SKM-1 (cell line): ENCODE data around the gene MASP1.
A peak's percentile ranks its signal among the peaks of the same experiment; 100 is the strongest.

Experiments
- DNase-seq: peaks from one replicate; lab custom pipeline; 2025; ENCODE audit not compliant: unreplicated experiment; lab: John Stamatoyannopoulos, UW

MASP1 gene

DNA sequence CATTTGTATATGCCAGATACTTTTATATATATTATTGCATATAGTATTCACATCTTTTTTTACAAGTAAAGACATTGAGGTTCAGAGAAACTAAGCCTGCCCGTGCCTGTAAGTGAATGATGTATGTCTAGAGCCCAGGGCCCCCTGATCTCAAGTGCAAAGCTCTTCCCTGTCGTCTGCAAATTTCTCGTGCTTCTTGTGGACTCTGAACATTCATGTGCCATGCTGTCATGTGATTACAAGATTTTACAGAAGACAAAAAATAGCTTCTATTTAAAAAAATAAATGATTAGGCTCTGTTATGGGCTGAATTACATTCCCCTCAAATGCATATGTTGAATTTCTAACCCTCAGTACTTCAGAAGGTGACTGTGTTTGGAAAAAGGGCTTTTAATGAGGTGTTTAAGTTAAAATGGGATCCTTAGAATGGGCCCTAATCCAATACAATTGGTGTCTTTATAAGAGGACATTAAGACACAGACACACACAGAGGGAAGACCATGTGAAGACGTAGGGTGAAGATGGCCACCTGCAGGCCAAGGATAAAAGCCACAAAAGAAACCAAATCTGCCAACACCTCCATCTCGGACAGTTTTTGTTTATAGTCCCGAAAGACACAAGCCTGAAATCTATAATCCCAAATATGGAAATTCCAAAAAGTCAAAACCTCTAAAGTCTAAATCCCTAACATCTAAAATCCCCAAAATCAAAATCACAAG, 3.9 kb upstream of the MASP1 start:
- no peak for DNase-seq

DNA sequence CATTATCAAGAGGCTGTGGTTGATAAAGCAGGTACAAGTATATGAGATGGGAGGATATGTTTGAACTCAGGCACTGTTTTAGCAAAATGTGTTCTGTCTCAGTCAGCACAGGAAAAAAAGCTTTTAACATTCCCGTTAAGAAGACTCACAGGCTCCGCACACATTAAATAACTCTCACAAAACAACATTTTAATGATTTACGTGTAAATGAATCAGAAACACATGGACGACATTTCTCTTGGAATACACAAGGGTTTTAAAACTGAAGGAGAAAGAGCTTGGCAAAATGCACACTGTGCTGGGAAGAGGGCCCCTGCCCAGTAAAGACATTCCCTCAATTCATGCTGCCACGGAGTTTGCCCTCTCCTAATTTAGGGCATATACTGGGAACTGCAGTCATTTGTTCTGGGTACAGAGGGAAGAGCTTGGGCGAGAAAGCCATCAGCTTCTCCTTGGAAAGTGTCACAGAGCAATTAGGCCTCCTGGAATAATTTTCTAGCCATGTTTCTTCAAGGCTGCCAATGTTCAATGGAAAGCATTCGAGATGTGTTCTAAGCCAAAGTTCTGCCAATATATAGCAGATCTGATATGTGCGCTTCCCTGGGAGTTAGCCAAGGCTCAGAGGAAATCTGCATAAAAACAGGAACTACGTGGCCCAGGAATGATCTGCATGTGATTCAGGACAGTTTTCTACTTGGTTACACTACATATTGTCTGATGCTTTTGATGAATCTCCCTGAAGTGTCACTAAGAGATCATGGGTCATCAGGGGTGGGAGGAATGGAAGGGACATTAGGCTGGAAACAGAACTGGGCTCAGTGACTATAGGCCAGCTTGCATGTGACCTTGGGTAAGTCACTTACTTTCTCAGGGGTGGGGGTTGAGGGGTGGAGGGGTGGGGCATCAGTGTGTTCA, 2.2 kb upstream of the MASP1 start:
- DNase-seq, result no peak

DNA sequence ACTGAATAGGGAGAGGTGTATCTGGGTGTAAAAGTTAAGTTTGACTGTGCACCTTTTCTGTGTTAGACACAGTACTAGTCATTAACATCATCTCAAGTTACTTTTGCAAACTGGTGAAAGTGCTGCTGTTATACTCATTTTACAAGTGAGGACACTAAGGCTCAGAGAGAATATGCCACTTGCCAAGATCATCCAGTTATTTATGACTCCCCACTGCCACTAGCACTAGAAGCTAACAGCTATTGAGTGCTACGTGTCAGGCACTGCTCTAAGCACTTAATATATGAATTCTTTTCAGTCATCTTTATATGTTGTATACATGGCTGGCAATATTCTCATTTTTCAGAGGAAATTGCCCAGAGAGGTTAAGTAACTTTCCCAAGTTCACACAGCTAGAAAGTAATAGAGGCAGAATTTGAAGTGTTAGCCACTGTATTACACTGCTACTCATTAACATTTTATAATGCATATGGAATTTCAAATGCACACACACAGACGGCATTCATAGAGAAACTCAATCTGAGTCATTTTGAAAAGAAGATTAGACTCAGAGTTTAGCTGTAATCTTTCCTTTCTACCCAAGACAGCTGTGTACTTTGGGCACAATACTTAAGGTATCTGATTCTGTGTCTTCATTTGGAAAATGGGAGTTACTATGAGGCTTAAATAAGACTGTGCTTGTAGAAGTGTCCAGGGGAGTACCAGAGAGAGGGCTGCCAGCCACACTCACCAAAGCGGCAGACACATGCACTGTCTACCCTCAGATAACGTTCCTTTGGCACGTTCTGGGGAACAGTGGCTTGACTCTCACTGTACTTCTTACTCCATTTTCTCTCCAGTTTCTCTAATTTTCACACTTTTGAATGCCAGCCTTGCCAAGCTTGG, 1.3 kb upstream of the MASP1 start:
- DNase-seq, result no peak

DNA sequence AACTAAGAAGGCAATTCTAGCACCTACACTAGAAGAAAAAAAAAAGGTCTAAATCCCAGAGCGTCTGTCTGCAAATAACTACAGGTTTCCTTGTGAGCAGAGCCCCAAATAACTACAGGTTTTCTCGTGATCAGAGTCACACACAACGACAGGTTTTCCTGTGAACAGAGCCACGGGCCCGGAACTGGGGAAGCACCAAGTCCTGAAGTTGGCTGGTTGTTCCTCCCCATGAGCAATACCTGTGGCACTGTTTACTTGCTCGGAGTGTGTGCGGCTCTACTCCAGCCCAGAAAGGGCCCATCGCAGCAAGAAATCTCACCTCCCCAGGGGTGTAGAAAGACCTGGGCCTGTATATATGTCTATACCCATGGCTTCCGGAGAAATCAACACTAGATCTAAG, 644 bp upstream of the MASP1 start:
- no peak for DNase-seq

DNA sequence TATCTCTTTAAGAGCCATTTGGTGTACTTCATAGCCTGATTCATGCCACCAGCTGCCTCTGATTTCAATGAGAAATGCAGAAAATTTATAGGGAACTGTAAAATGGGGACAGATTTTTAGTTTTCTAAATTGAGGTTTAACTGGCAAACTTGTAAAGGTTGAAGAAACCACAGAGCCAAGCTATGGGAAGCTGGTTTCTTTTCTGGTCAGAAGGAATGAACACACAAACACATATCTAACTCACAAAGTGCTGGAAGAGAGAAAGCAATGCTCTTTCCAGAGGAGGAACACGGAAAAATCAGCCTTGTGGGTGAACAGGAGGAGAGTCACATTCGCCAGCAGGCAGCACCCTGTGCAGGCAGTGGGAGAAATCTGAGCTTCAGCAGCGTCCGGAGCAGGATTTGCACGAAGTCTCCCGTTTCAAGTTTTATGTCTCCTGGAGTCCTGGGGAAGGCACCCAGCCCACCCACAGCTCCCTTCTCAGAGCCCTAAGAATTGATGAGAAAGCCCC, 481 bp downstream of the MASP1 start:
- no peak for DNase-seq

DNA sequence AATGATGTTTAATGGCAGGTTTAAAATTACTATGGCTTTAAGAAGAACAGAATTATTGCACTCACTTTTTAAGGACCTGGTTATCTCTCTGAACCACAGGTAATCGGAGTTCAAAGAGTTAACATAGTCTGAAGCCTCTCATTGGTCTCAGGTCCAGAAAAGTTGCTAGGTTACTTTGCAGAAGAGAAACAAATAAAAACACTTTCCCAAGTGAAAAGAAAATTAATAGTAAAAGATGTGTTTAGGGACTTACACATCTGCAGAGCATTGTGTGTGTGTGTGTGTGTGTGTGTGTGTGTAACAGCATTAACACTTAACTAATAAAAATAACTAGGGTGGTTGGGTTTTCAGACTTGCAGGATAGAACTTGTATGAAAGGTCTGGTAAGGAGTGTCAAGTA, 1.0 kb downstream of the MASP1 start:
- no peak for DNase-seq

DNA sequence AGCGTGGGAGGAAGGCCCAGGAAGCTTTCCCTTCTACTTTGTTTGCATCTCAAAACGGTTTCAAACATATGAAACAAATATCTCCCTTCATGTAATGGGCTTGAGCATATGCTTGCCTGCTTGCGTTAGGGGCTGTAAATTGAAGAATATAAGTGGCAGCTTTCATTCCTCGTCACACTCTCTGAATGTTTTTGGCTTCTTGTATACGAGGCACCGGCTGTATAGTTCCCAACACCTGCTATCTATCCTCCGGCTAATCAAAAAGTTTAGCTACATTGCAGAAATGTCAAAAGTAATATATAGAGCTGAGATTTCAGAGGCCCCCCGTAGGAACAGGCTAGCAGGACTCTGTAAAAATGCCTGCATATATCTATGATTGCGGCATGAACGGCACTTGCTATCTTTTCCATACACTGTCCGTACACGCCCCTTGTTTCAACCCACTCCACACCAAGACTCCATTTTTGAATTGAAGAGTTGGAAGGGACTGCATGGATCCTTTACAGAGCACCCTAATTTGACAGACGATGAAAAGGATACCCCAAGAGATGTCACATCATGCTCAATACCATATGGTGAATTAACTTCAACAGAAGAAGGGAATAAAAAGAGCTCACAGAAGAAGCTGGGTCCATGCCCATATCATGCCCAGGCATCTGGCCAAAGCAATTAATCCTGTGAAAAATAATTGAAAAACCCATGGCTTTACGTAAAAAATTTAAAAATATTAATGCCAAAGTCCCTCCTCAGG, 2.5 kb downstream of the MASP1 start:
- DNase-seq, result no peak

DNA sequence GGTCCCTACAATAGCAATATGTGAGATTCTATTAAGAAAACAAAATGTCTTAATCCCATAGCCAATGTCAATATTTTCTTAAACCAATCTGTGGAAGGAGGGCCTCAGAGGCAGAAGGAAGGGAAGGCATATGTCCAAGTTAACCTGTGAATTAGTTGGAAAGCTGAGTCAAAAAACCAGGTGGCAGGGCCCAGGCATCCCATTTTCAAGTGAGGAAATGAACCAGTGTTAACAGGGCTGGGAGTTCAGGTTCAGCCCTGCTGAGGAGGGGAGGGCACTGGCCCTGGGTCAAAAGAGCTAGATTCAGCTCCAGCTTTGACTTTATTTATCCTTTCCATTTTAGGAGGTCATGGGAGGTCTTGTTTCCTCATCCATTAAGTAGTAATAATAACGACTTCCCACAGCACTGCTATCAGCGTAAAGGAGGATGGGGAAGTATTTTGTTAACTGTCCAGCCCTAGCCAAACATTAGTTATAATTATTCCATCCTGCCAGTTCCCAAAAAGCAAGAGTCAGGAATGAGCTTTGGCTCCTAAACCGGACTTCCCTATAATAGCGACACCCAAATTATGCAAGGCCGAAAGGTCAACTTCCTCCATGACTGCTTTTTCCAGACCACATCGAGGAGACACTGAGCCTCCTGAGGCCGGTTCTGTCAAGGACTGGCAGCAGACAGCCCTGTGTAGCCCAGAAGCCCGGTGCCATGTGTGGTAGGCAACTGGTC, 3.2 kb downstream of the MASP1 start:
- peak; percentile 40 for DNase-seq

DNA sequence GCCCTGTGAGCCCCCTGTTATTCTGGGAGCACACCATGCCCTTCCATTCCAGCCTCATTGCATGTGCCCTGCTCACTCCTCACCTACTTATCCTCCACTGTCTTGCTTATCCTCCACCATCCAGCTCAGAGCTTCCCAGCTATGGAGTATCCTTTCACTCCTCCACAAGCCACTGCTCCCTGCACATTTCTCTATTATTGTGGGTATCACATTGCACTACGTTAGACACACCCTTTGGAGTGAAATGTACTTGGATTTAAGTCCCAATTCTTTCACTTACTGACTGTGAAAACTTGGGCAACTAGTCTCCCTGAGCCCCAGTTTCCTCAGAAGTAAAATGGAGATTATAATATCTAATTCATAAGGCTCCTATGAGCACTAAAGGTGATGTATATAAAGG, 4.3 kb downstream of the MASP1 start:
- no peak for DNase-seq

DNA sequence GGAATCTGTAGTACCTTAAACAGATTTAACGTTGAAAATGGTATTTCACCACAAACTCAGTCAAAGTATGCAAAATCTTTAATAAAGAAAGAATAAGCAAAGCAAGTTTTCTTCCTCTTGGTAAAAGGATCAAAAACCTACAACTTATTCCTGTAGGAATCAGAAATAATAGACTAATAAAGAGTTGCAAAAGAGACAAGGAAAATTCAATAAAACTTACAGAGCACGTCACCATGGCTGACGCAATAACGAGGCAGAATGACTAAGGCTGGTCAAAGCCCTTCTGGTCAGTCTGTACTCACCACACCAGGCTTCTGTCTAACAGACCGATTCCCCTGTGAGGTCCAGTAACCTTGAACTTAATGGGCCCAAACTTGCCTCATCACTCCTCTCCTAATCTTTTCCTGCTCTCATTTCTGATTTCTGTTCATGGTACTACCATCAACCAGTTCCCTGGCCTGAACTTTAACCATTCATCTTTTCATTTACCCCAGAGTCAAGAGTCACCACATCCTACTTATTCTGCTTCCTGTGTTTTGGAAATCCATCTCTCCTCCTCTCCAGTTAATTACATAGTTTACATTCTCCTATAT, 5.0 kb downstream of the MASP1 start:
- DNase-seq, result no peak

DNA sequence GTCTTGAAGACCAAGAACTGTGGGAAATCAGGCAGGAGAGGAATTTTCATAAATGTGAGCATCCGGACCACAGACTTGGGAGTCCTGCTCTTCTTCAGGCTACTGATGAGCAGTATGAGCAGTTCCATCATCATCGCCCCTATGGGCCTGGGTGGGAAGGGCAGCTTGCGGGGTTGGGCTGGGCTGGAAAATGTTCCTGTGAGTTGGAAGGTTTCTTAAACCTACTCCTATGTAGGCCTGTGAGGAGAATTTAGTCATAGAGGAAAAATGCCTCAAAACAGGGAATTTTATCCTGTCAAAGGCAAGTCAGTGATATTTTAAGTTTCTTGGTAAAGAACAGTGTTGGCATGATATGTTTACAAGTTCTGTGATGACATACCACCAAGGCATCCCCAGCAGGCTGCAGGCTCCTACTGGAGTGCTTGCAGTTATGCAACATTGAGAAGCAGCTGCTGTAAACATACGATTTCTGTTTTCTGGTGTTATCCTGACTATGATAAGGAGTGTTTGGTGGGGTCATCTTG, 10.3 kb downstream of the MASP1 start:
- DNase-seq, result no peak

DNA sequence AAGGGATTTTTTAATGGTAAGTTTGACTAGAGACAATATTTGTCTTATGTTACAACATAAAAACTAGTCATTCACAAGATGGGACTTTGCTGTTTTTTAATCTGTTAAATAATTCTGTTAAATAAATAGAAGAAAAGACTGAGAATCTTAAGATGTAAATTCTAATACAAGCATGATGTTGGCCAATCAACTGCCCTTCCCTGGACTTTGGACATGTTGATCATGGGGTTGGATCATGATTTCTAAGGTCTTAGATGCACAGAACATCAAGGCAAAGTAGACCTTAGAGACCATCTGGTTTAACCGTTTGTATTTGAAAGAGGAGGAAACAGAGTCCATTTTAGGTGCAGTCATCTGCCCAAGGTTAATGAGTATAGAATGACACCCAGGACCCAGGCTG, 10.9 kb downstream of the MASP1 start:
- DNase-seq, result no peak

DNA sequence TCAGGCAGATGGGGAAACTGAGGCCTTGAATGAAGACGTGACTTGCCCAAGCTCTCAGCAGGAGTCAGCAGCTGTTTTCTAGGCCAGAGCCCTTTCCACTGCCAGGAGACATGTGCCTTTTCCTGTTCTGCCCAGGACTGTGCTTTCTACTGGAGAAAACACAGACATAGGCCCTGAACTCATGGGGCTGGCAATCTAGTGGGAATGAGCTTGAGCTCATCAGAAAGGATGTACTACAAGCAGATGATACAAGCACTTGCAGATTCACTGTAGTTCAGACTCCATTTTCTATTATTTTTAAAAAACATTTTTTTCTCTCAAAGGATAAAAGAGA, 14.4 kb downstream of the MASP1 start:
- DNase-seq, result no peak

DNA sequence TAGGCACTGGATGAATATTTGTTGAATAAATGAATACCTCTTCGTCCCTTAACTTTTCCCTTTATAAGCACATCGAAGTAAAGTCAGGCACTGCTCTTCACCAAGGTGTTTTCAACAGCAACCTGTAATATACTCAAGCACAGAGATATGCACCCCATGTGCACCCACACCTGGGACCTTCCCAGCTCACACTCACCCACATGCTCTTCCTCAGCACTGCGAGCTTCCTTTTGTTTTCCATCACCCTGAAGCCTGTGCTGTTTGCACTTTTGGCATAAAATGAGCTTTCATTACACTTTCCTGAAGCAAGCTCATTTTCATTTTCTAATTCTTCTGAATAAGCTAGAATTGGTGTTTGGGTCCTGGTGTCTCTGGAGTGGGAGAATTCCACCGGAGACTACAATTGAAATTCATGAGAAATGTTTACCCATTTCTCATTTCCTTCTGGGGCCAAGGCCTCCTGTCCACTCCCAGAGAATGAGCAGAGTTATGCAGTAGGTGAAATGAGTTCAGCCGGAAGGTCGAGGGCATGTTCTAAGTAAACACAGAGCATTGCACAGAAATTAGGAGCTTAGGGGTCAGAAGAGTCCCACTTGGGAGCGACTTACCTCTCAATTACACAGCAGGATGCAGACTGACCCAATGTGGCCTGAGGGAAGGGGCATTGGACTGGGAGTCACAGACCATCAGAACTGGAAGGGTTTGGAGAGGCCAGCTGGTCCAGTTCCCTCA, 15.0 kb downstream of the MASP1 start:
- no peak for DNase-seq

DNA sequence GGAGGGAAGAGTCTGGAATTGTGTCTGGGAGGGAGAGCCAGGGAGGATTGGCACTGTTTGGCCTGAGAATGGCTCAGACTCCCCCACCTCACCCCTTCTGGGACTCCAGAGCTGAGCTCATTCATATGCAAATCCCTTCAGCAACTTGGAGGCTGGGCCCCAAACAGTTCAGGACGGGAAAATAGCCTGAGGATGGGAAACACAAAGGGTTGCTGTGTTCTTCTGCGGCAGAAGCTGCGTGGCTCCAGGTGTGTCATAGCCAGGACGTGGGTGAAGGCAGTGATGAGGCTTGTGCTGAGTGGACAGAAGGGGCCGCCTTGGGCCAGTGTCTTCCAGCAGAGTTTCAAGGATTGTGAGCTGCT, 16.6 kb downstream of the MASP1 start:
- DNase-seq, result no peak

DNA sequence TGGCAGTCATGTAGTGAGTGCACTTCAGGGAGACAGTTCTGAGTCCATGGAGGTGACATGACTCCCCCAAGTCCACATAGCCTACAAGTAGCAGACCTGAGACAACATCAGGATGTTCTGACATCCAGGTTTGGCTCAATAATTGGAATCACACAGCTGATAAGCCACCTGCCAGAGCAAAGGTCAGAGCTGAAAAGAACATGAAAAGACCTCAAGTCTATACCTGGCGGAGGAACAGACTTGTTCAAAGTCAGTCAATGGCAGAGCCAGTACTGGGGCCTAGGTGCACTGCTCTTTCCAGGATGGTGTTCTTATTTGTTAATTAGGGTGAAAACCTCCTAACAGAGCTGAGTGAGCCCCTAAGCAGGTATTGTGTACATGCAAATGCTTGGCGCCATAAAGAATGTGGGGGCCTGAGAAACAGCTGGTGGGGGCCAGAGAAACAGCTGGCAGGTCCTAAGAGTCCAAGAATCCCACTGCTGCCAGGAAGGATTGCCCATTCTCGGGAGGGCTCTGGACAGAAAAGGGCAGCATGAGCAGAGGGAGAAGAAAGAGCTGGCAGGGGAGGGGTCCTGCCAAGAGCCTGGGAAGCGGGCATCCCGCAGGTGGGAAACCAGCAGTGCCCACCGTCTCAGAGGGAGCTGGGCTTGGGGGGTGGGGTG, 17.1 kb downstream of the MASP1 start:
- no peak for DNase-seq

DNA sequence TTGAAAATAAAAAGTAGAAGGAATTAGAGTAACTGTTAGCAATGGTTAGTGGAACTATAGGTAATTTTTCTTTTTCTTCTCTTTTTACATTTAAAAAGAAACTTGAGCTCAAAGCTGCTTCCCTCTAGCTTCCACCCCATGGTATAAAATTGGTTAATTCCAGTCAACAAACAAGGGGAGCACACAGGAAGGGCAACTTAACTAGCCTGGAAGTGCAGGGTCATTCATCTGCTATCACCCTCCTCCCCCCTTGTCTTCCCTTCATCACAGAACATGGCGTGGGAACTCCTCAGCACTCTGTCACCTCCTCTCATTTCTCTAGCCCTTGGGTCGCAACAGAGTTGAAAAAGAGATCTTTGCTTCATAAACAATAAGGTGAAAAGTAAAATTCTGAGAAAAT, 20.0 kb downstream of the MASP1 start:
- DNase-seq, result no peak

DNA sequence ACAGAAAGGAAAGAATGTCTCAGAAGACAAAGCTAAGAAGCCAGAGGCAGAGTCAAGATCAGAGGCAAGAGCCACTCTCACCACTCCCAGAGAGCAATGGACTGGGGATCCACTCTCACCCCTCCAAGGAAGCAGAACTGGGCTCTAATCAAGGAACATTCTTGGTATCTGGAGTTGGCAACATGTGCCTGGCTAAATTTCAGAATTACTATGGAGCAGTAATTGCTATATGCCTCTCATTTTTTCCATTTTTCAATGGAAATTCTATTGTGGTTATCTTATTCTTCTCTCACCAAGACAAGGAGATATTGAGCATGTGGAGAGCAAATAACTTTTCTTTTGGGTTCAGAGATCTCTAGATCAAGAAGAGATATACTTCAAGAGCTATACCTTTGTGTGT, 22.1 kb downstream of the MASP1 start:
- no peak for DNase-seq
